HG02840 (cell line): ENCODE results near the gene PRSS50.

Experiments used
- ATAC-seq: cut with Tn5 transposase; IDR thresholded peaks from one replicate; pipeline ENCODE4 v1.9.1; 2021; ENCODE audit warnings: mild to moderate bottlenecking, moderate library complexity, moderate number of reproducible peaks; ENCODE audit not compliant: unreplicated experiment, low FRiP score

PRSS50 gene

DNA sequence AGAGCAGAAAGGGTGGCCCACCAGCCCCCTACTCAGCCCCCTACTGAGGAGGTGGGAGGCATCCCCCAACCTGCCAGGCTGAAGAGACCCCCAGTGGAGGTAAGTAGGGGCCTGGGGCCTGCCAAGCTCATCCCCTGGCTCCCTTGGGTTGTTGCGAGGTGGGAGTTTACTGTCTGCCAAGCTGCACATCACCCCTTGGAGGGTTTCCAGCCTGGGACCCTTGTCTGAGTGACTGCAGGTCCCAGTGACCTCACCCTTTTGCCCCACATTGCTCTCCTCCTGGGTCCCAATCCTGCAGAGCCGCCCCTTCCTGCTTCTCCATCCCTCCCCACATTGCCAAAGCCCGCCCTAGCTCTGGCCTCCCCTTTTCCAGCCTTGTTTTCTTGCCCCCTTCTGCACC lies 23.1 kb downstream of the PRSS50 start:
- ATAC-seq: no peak

DNA sequence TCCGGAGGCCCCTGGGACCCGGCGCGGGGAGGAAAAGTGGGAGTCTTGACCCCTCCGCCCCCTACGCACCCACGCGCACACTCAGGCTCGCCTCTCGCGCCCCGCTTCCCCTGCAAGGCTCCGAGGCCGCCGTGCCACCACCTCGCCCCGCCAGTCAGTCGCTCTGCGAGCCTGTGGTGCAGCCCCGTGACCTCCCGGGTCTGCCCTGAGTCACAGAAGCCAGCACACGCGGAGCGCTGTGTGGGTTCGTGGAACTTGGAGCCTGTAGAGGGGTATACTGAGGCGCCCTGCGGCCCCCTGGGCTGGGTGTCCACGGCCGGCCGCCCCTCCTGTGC lies 23.8 kb downstream of the PRSS50 start:
- ATAC-seq: no peak

DNA sequence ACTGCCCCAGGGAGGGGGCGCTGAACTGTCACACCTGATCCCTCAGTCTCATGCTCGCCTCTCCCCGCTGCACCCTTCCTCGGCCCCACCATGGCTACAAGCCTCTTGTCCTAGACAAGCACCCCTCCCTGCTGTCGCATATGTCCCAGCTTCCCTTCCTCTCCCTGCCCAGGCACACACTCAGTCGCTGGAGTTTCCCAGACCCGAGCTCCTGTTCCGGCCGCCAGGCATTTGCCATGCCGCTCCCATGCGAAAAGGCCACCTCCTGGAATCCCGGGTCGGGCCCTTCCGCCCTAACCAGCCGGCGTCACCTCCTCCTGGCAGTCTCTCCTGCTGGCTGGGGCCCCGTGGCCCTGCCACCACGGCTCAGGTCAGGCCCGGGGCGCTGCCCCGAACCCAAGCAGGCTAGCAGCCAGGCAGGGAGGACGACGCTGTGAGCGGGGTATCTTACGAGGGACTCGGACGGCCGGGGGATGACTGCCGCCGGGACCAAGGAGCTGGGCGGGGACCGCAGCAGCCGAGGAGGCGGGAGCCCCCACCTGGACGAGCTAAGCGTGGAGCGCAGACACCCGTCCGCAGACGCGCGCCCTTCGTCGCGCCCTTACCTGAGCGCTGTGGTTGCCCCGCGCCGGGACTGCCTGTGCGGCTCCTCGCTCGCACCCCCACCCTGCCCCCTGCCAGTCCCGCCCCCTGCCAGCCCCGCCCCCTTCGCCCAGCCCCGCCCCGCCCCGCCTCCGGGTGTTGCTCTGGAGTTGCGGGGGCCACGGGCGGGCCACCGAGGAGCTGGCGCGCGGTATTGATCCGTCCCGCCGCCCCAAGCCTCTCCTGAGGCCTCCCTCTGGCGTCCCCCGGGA lies 24.4 kb downstream of the PRSS50 start, which contains the start of gene ALS2CL:
Gene ALS2CL (minus strand): TSS at position 642 of the 854 bp plus-strand sequence. CDS start 4,239 bp downstream, outside the sequence.
- no peak for ATAC-seq

DNA sequence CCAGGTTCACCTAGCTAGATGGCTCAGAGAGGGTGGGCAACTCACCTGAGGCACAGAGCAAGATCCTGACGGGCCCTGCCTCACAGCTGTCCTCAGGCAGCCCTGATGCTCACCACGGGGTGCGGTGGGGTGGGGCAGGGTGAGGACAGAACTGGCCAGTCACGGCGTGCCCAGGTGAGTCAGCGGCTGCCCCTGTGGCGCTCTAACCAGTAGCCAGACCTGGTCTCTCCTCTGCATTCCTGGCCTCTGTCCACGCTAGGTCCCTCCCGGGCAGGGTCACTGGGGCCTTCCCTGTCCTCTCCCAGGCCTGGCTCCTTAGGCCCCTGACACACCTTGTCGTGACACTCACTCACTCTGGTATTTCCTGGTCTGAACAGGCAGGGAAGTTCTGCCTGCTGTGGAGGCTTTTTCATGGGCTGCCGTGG lies 25.1 kb downstream of the PRSS50 start:
- ATAC-seq: no peak

DNA sequence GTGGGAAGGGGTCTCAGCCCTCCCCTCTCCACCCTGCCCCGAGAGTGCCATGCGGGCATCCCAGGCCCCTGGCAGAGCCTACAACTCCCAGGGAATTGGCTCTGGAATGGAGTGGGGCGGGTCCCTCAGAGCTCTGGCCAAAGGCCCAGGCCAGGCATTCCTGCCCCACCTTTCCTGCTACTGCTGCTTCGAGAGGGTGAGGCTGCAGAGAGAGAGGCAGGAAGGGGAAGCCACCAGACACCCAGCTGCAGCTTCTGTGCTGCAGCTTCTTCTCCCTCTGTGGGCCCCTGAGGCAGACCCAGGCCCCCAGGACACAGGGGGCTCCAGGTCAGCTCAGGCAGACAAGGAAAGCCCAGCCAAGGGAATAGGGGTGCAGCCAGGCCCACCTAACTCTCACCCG lies 26.9 kb downstream of the PRSS50 start:
- ATAC-seq: no peak

DNA sequence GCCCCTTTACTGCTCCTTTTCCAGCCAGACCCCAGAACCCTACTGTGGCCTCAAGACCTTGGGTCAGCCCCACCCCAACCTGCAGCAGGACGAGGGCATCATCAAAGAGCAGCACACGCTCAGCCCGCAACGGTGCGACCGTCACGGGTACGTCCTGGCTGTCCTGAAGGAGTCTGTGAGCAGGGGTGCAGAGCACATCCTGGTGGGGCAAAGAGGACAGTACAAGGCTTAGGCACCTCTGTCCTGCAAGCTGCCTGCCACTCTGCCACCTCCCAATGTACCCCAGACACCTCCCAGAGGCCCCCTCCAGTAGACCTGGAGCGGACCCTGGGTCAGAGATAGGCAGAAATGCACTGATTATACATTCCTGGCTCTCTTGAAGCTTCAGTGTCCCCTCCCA lies 32.2 kb downstream of the PRSS50 start:
- no peak for ATAC-seq

DNA sequence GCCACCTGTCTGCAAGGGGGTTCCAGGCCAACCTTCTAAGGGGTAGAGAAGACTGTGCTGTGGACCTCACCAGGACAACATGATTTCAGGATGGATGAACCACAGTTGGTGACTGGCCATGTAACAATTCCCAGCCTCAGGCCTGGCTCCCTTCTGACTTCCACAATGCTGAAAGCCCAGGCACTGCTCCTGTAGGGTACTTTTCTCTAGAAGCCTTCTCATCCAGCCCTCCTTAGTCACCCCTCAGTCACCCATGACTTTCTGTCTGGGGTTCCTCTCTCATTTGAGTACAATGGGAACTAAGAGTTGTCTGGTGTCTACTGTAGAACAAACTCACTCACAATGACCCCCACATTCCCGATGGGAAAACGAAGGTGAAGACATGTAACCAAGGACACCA lies 32.8 kb downstream of the PRSS50 start:
- ATAC-seq: no peak

DNA sequence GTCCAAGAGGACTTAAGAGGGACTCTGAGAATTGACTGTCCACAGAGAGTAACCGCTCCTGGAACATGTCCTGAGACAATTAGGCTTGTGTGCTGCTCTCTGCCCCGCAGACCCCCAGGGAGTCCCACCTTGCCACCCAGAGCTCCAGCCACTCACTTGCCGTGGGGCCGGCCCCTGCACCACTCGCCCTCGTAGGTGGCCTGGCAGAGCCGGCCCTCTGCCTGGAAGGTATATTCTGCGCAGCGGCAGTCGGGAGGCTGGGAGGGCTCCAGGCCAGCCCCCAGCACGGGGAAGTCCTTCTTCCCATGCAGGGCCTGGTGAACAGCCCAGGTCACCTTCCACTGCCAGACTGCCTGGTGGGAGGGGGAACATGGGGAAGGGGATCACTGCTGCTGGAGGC lies 34.7 kb downstream of the PRSS50 start:
- ATAC-seq: no peak

DNA sequence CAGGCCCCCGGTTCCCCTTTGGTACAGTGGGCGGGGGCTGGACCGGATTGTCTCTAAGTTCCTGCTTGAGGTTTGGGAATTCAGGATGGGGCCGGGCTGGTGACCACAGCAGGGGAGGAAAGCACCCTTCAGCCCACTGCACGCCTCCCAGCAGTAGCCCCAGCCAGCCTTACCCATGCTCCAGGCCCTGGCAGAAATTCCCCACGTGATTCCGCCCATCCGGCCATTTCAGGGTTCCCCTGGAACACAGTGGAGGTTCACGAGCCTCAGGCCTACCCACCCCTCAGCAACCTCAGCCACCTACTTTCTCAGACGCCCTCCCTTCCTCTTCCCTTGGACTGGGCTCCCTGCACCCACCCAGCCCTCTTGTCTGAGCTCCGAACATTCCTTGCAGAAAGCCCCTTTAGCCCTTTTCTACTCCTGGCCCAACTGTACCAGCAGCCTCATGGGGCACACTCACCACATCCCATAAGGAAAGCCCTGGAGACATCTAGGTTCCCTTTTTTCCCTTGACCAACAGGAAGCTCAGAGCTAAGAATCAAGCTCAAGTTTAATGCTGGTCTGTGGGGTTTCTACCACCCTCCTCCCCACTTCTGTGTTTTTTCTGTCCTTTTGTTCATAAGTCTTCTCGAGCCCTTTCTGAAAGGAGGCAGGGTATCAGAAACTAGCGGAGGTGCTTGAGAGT lies 35.7 kb downstream of the PRSS50 start:
- ATAC-seq: no peak

DNA sequence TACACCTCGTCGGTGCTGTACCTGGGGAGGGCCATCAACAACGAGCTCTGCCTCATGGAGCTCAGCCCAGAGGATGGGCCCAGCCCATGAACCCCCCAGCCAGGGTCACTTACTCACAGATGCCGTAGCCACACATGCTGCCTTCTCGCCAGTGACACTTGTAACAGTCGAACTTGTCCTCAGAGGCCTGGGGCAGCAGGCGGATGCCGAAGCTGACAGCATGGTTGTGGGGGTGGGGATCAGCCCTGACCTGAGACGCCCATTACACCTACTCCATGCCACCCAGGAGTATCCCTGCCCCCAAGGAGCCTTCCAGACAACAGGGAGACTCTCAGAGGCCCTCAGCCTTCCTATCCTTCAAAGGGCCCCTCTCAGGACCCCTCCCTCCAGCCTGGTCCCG lies 36.3 kb downstream of the PRSS50 start:
- ATAC-seq: no peak

DNA sequence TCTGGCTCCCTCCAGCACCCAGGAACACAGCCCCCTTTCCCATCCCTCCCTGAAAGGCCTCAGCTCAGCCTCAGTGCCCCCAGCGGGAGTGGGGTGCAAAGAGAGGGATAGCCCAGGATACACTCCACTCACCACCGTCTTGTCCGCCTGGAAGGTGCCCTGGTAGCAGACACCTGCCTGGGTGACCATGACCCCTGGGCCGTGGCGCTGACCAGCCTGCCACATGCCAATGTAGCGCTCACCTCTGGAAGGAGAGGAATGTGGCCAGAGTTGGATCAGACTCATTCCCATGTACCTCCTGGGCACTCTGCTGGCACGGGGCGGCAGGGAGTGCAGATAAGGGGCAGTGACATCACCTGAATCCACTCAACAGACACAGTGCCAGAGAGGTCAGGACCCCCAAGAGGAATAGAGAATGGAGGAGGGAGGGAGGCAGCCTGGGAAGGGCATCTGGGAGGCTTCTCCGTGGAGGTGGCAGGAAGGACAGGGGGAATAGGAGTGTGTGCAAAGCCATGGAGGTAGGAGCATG lies 37.3 kb downstream of the PRSS50 start:
- no peak for ATAC-seq

DNA sequence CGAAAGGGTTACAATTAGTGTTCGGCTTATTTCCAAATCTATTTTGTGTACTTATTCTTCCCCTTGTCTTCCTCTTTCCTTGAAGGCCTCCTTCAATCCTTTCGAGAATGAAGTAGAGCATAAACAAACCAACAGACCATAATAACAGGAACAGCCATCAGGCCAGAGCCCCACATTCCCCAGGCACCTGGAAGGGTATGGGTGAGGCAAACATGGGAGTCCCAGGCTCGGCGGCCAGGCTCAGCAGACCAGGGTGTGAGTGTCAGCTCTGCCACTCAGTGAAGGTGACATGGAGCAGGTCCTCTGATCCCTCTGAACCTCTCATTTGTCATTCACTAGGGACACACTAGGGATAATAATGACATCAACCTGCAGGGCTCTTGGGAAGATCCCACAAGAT lies 38.0 kb downstream of the PRSS50 start:
- ATAC-seq: no peak

DNA sequence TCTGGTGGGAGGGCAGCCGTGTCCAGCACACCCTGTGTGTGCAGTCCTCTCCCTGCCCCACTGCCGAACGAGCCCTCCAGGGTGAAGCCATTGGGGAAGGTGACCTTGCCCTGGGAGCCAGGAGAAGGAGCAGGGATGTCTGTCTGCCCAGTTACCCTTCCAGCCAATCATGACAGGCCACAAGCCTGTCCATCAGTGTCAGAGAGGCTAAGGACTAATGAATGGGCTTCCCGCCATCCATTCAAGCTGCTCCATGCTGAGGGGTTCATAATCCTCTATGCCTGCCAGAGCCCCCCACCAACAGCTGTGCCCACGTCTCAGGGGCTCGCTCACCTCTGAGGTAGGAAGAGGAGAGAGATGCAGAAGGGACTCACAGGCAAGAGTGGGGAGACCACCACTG lies 39.4 kb downstream of the PRSS50 start:
- ATAC-seq: no peak

DNA sequence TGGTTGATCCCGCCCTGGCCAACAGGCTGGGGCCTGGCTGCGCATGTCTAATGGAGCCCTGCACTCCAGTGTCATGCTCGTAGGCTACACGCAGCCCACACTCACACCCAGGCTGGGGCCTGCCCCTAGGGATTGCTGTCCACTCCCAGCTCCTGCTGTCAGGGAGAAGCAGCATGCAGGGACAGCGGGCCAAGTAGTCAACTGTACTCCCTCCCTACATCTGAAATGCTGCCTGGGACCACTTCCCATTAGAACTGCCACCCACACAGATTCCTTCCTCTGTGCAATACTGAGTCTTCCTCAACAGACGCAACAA lies 40.3 kb downstream of the PRSS50 start:
- ATAC-seq: no peak

DNA sequence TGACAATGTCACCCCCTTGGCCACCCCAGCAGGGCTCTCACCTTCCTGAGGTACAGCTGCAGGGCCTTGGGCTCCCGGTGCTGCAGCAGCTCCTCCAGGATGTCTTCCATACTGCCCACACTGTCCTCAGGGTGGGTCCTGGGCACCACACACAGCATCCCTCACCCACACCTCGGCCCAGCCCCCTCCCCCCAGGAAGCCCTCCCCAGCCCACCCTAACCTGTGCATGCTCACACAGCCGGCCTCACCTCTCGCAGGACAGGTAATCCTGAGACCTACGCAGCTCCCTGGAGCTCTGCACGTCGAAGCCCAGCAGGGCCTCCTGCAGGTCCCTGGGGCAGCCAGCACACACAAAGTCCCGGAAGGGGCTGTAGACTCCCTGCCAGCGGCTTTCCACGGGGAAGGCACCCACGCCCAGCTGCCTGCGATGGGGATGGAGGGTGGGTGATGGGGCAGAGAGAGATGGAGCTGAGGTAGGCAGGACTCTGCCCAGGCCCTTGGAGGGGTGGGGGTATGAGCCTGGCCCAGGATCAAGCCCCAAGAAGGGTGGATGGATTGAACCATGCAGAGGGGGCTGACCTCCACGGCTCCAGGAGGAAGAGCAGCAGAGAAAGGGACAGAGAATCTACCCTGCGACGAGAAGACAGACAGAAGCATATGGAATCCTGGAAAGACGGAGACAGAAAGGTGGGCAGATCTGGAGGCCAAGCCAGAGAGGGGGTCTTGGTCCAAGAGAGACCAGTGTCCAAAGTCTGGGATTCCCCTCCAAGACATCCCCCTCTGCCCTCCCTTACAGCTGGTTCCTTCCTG lies 40.9 kb downstream of the PRSS50 start:
- no peak for ATAC-seq

DNA sequence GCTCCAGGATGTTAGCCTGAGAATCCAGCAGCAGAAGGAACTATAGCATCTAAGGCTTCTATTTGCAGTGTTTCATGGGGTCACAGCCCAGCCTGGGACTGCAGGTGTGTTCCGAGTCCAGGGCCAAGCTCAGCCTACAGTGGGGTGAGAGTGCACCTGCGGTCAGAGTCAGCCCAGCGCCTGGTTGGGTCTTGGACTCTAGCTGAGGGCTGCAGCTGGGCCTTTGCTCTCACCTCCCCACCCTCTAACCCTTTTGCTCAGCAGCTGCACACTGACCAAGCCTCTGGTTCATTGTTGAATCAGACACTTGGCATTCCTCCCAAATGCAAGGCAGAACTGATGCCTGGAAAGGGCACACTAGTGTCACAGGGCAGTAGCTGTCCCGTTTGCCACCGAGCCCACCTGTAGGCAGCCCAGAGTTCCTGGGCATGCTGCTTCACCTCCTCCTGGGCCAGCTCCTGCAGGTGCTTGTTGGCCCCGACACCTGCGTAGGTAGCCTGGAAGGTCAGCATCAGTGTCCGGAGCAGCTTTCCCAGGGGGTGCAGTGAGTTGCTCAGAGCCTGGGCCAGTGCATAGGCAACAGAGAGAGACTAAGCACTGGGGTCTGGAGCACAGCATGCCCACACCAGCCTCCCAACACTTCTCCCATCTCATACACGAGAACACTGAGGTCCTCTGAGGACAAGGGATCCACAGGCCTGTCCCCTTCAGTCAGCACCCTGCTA lies 41.7 kb downstream of the PRSS50 start:
- ATAC-seq: no peak

DNA sequence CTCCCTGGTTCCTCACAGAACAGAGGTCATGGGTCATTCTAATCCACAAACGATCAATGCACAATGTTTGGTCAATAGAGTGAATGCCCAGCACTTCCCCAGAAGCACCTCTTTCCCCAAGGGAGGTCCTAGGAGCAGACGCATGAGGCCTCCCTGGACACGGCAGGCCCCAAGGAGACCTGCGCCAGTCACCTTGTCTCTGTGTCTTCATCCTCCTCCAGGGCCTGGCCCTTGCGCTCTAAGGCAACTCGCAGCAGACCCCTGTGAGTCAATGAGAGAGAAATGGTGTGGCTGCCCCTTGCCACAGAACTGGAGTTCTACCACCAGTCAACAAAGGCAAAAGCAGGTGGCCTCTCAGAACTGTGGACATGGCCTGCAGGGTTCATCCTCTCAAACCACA lies 42.2 kb downstream of the PRSS50 start:
- ATAC-seq: no peak

DNA sequence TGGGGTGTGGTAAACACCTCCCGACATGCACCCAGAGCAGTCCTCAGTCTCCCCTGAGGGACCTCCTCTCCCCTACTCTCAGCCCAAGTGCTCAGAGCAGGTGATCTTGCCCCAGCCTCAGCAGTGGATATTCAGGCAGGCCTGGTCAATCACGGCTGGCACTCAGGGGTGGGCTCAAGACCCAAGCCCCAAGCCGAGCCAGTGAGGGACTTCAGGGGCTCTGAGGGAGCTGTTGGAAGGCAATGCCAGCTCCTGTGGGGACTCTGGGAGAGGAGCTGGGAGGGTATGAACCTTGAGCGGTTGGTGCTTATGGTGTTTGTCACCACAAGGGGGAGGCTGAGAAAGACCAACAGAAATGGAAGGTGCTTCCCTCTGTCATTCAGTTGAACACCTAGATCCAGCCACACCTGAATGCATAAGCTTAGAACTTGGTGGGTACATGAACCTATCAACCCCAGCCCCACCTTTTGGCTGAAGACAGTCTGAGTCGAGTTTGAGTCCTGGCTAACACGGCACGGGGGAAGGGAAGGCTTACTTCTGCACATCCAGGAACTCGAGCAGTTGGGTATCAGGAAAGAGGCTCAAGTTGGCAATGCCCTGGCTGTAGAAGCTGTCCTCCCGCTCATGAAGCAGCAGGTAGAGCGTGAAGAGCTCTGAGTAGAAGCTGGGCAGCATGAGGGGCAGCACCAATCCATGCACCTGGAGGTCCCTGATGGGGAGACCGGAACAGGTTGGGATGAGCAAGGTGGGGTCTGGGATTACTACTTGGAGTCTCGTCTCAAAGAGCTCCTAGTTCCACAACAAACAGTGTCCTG lies 43.4 kb downstream of the PRSS50 start:
- ATAC-seq: no peak

DNA sequence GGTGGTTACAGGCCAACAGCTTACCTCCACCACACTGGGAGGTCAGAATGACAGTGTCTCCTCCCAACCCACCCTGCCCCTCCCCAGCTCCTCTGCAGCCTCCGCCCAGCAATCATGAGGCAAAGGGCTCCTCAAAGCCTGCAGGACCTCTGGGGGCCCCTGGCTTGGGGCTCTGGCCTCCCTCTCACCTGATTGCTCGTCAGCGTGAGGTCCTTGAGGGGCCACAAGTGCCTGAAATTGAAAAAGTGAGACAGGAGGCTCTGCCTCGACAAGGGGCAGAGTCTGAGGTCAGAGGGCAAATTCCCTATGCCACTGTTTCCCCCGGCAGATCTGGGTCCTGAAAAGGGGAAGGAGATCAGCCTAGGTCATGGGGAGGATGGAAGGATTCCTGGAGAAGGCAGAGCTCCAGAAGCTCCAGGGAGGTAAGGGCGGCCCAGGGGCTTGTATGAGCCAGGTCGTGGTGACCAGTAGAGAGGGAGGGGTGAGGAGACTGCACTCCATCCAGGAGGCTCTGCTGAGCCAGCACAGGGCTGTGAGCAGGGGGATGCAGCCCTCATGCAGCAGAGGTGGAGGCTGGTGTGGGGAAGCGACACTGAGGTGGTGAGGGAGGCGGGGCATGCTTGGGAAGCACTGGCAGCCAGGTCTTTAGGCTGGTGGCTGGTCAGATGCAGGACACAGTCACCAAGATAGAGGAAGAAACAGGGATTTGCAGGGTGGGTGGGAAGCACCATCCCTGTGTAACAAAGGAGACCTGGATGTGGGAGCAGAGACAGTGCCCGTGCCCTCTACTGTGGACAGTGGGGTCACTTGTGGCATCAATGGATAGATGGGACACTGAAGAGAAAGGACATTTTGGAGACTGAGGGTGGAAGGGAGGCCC lies 44.3 kb downstream of the PRSS50 start:
- no peak for ATAC-seq
